NOMO-1 (cell line): ENCODE measurements around the gene GADL1.

Experiments
- DNase-seq, 2 experiments: peaks; one replicate each; lab custom pipeline; 2025; ENCODE audit not compliant: unreplicated experiment in 2 of 2; lab: John Stamatoyannopoulos, UW

The GADL1 gene

GRCh38 chr3:30894521-30895251 lies at the start of gene GADL1:
GADL1 (minus strand) TSS chr3:30894661; CDS start chr3:30894614, 47 bp downstream.
- DNase-seq = no peak

GRCh38 chr3:30944124-30944523 lies 49.7 kb upstream of the GADL1 start:
- no peak for DNase-seq

- DNase-seq = no peak
These were observed 48.7 kb upstream of the GADL1 start for GRCh38 chr3:30943206-30943605.

DNA sequence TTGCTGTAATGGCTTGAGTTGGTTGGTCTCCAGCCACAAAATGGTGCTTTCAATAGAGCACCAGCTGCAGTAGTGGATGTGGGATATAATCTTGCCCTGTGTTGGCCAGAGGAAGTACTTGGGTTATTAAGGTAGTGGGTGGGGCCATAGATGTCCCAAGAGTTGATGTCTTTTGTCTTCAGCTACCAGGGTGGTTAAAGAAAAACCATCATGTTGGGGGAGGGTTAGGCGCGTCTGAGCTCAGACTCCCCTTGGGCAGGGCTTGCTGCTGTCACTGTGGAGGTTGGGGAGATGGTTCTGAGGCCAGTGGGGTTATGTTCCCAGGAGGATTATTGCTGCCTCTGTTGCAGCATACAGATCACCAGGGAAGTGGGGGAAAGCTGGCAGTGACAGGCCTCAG lies 46.9 kb upstream of the GADL1 start:
- DNase-seq = peak; percentile 16 to 29

DNA sequence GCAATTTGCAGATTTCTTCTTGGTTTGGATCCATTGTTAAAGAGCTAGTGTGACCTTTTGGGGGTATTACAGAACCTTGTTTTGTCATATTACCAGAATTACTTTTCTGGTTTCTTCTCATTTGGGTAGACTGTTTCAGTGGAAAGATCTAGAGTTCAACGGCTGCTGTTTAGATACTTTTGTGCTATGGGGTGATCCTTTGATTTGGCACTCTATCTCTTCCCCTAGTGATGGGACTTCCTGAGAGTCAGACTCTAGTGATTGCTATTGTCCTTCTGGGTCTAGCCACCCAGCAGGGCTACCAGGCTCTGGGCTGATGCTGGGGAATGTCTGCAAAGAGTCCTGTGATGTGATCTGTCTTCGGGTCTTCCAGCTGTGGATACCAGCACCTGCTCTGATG lies 46.3 kb upstream of the GADL1 start:
- DNase-seq = no peak

GRCh38 chr3:30934208-30934550 lies 39.7 kb upstream of the GADL1 start:
- peak; percentile 33 to 70 for DNase-seq

DNA sequence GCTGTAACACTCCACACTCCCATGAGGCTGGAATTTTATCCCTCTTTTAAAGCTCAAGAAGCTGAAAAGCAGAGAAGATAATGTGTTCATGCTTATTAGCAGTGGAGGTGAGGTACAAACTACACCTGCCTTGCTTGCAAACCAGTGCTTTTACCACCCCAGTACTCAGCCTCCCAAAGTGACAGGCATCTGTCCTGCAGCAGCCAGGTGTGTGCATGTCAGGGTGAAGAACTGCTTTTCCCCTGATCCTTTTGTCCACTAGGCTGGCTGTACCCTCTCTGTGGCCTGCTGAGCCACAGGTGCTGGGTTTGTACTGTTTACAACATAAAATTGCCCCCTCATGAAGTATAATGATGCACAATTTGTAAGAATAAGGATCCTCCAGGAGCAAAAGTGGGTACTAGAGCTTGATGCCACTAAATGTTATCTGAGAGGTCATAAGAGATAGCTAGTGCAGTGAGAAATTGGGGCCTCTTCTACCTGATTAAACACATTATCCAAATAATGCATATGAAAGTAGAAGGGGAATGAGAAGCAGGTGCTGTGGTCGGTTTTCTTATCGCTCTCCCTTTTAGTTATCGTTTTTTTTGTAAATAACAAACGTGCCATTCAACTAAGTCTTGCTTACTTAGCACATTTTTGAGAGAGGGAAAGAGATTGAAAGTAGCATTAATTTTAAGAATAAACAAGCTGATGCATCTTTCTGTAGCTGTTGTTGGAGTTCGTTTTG lies 39.2 kb upstream of the GADL1 start:
- no peak for DNase-seq

DNA sequence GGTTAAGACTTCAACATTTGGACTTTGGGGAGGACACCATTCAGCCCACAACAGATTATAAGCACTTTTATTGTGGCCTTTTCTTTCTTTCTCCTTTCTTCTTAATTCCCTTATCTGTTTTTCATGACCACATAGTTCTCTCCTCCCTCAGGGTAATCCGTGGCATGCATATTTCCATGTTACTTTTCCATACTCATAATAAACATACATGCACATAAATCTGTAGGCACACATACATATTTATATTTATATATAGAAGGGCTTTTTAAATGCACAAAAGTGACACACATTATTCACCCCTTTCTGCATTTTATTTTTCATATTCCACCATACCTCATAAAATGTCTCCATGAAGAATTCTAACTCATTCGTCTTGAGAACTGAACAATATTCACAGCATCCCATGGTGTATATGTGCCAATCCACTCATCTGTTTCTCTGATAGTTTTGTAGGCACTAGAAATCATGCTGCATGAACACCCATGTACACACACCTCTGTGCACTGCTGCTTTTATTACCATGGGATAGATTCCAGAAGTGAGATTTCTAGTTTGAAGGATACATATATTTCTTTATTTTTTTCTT lies 38.1 kb upstream of the GADL1 start:
- DNase-seq = no peak

- no peak for DNase-seq
These were observed 30.3 kb upstream of the GADL1 start for GRCh38 chr3:30924763-30925162.

- DNase-seq = no peak
These were observed 25.1 kb upstream of the GADL1 start for GRCh38 chr3:30919564-30919963.

DNA sequence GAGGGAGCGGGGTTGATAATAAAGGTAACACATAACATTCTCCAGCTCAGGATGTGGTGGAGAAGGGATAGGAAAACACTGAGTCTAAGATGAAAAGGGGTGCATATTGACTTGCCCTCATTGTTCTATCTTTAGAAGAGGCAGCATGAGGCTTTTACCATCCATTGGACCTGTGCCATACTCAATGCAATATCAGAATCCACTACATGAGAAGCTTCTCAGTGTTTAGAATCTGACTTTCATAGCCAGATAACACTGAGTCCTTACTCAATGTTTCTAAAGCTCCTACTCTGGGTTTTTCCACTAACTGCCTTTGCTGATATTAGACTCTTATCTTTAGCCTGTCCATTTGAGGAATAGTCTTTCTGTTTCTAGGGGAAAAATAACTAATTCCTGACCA lies 24.3 kb upstream of the GADL1 start:
- DNase-seq = no peak

DNA sequence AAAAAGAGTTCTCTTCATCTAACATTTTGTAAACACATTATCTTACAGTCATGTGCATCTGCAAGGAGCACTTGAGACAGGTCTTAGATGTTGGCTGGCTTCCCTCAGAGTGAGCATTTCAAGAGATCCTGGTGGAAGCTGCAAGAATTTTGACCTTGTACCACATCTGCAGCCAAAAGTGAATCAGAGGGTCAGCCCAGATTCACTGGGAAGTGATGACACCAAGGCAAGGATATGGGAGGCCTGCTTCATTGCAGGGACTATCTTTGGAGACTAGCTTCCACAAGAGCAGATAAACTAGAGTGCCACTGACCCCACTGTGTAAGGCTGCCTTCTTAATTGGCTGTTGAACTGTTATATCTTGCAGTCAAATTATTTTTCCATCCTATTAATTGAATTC lies 21.3 kb upstream of the GADL1 start:
- no peak for DNase-seq

DNA sequence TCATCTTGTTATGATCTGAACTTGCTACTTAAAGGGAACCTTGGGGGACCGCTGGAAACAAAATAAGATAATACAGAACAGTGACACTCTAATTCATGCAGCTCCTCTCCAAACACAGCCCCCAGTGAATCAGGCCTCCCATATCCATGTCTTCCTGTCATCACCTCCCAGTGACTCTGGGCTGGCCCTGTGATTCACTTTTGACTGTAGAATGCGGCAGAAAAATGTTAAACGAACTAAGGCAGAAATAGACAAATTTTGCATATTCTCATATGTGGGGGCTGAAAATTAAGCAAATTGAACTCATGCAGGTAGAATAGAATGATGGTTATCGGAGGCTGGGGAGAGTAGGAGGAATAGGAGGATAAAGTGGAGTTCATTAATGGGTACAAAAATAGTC lies 20.2 kb upstream of the GADL1 start:
- no peak for DNase-seq

- DNase-seq = no peak
These were observed 18.7 kb upstream of the GADL1 start for GRCh38 chr3:30913176-30913575.

DNA sequence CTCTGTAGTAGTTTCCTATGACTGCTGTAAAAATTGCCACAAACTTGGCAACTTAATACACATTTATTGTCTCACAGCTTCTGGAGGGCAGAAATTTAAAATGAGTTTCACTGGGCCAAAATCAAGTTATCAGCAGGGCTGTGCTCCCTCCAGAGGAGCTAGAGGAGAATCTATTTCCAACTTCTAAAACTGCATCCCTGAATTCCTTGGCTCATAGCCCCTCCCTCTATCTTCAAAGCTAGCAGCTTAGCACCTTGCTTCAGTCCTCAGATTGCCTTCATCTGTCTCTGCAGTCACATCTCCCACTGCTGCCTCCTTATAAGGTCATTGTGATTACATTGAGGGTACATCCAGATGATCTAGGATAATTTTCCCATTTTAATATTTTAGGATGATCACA lies 17.8 kb upstream of the GADL1 start:
- DNase-seq = no peak

DNA sequence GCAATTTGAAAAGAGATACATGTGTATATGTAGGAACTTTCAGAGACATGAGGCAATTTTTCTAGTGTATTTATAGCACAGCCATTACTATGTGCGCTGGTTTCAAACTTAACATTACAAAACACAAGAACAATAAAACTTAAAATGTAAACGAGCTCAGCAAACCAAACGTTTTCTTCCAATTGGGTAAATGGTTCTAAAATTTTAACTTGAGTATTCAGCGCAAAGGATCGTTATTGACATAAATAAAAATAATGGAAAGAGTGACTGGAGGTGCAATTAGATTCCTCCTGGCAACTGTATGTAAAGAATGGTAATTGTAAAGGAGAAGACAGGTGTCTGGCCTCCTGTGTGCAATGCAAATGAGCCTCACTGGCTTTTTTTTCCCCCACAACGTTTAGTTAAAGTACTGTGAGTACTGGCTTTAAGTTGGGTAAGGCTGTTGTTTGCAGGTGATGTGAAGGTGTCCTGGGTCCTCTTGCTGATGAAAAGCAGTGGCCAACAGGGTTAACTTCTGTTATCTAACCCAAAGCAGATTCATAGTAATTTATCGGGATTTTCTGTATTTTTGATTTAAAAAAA lies 14.1 kb upstream of the GADL1 start:
- DNase-seq = no peak

GRCh38 chr3:30904996-30905395 lies 10.5 kb upstream of the GADL1 start:
- no peak for DNase-seq

- no peak for DNase-seq
These were observed 868 bp upstream of the GADL1 start for GRCh38 chr3:30895329-30895728.

GRCh38 chr3:30893678-30894325 lies 659 bp downstream of the GADL1 start:
- DNase-seq = no peak

DNA sequence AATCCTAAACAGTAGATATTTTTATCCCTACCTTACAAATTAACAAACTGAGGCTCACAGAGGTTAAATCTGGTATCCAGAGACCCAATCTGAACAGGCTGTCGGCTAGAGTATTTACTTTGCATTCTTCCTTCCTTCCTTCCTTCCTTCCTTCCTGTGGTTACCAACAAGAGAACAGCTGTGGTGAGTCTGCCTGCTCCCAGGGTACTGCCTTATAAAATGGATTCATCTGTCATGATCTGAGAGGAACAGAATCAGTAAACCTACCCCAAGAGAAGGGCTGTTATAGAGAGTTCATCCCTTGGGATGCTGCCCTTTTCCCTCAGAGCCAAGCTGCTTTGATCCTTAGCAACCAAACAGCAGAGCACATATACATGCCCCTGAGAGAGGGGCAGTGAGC lies 3.6 kb downstream of the GADL1 start:
- DNase-seq = no peak

DNA sequence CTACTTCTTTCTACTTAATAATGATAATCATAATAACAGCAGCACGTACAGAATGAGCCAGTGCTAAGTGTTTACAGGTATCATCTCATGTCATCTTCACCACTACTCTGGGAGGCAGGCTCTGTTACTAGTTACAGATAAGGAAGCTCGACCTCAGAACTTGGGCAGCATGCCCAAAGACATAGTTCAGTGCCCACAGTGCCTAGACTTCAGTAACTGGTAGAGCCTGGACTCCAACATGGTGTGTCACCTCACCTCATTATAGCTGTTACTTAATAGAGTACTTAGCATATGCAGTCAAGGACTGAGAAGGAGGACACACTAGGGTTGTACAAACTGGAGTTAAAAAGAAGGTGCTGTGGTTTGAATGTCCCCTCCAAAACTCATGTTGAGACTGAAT lies 7.6 kb downstream of the GADL1 start:
- no peak for DNase-seq
